GM21737 (cell line): ENCODE results near the gene BABAM1.

Source experiments
- ATAC-seq: cut with Tn5 transposase; IDR thresholded peaks from one replicate; pipeline ENCODE4 v1.9.1; 2021; ENCODE audit warnings: mild to moderate bottlenecking, moderate library complexity; ENCODE audit not compliant: unreplicated experiment

BABAM1 gene

GRCh38 chr19:17300992-17301619 lies 33.9 kb downstream of the BABAM1 start:
- no peak for ATAC-seq

DNA sequence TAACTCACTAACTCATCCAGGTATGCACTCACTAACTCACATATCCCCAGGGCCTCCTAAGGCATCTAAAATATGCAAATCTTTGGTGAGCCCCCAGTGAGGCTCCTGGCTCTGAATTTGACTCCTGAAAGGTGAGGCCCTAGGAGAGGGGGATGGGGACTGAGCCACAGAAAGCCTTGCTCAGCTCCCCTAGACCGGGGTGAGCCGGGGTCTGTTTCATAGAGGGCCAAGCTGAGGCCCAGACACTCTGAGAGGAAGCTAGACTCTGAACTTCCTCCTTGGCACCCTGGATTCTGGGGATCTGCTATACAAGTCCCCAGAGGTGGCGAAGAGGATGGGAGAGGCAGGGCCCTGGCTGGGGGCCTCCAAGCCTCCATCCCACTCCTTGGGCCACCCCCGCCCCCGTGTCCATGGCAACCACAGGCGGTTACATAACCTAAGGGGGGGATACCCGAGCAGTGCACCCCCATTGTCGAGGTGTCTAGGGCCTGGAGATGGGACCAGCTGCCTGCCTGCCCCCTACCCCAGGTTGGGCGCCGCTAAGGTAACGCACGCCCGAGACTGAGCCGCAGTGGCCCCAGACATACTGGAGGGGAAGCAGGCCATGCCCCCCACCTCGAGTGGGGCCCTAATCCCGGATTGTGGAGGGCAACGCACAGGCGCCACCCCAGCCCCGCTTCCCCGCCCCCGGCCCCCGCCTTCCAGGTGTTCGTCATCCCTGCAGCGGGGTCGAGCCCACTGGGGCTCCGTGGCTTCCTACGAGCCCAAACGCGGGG lies 35.3 kb downstream of the BABAM1 start:
- ATAC-seq, result no peak

GRCh38 chr19:17303167-17303939 lies 36.1 kb downstream of the BABAM1 start, which contains the start of gene ABHD8:
Gene ABHD8, minus strand, starts transcription at chr19:17303425. Its CDS starts 1,809 bp downstream, at chr19:17301616.
- peak; percentile 51 for ATAC-seq

- ATAC-seq, result no peak
These were observed 36.7 kb downstream of the BABAM1 start for GRCh38 chr19:17303940-17304267.

DNA sequence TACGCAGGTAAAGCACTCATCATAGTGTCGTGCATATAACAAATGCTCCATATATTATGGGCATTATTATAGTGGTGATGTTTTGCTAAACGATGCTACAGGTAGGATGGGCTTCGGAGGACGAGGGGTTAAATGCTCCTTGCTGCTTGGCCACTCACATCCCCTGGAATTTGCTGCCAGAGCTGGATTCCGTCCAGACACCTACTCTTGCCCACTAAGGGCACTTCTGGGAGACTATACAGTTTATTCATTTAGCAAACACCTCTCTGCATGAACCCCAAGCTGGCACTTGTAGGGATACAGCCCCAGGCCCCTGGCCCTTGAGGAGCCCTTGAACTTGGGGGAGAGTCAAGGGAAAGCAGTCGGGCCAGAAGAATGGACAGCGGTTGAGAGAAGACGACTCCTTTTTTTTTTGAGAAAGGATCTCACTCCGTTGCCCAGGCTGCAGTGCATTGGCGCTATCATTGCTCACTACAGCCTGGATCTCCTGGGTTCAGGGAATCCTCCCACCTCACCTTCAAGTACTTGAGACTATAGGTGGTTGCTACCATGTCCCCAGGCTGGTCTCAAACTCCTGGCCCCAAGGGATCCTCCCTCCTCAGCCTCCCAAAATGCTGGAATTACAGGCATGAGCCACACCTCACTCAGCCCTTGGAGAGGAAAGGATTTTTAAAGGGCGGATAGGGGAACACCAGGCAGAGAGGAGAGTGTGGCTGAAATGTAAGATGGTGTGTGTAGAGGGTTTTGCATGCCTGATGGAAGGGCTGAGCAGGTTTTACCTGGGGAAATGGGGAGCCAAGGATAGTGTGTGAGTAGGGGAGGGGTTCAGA lies 37.4 kb downstream of the BABAM1 start:
- ATAC-seq, result no peak

DNA sequence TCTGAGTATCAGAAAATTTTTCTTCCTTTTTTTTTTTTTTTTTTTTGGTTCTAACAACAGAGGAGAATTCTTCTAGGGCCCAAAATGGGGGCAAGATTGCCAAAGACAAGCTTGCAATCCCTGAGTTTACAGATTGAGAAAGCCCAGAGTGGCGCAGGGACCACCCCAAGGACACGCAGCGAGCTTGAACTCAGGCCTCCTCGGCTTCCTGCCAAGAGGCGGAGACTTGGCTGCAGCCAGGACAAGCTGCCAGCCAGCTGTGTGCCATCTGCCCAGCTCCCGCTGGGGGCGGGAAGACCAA lies 37.9 kb downstream of the BABAM1 start:
- no peak for ATAC-seq

- peak; percentile 52 for ATAC-seq
These were observed 38.5 kb downstream of the BABAM1 start, which contains the start of gene MRPL34 for GRCh38 chr19:17305517-17306284. Gene MRPL34, plus strand, starts transcription at chr19:17305872. Its CDS starts 21 bp downstream, at chr19:17305893.

- no peak for ATAC-seq
These were observed 39.1 kb downstream of the BABAM1 start for GRCh38 chr19:17306285-17306714.

DNA sequence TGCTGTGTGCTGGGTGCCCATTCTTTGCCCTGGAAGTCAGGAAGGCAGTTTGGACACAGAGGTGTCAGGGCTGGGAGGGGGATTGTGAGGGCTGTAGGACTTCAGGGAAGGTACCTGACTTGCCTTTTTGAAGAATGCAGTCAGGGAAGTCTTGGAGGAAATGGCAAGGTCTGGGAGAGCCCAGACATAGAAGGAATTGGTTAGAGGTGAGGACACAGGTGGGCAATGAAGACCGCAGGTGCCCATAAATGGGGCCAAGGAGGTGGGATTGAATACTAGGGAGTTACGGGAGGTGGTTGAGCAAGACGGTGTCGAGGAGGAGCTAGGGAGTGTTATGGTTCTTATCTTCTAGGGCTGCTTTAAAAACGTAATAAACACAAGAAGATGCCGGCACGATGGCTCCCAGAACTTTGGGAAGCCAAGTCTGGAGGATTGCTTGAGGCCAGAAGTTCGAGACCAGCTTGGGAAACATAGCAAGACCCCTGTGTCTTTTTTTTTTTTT lies 40.7 kb downstream of the BABAM1 start:
- no peak for ATAC-seq

DNA sequence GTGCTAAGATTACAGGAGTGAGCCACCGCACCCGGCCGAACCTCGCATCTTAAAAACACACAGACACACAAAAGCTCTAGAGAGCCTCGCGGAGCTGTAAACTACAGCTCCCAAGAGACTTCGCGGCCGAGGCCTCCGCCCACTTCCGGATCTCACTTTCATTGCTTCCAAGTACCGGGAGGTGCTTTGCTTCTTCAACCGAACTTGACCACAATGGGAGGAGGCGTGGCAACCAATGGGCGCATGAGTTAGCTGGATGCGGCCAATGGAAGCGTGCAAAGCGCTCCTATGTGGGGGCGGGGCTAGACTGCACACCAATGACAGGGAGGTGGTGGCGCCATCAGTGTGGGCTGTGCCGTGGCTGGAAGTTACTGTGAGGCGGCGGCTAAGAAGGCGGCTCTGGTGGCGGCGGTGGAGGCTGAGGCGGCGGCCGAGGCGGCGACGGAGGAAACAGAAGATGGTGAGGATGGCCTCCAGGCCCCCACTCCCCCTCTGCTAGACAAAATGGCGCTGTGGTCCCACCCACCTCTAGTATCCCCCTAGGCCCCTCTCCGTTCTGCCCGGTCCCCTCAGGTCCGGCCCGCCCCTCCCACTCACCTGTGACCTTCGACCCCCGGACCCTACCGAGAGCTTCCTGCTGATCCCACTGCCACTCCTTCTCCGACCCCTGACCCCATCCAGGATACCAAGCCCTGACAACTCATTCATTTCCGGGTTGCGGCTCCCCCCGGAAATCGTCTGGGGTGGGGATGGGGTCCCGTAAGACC lies 42.1 kb downstream of the BABAM1 start, which contains the start of gene DDA1:
Gene DDA1, plus strand, starts transcription at position 366 of the 767 bp plus-strand sequence. Its CDS starts 92 bp downstream, at position 458.
- ATAC-seq, result peak; percentile 52

DNA sequence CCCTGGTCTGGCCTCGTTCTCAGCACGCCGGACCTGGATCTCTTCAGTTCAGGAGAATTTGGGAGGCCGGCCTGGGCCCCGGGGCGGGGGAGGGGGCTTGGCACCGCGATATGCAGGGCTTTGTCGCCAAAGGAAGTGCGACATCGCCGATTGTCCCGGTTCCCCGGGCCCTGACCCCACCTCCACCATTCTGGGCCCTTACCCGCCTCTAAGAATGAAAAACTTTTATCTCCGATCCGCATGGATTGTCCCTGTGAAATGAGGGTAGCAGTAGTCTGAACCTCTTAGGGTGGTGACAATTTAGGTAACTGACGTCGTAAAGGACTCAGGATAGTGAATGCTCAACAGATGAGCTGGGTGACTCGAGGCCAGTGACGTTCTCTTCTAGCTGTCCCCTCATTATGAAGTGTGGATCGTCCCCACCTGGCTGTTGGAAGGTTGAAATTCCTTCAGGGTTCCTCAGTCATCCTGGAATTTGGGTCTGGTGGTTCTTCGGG lies 42.8 kb downstream of the BABAM1 start:
- no peak for ATAC-seq

DNA sequence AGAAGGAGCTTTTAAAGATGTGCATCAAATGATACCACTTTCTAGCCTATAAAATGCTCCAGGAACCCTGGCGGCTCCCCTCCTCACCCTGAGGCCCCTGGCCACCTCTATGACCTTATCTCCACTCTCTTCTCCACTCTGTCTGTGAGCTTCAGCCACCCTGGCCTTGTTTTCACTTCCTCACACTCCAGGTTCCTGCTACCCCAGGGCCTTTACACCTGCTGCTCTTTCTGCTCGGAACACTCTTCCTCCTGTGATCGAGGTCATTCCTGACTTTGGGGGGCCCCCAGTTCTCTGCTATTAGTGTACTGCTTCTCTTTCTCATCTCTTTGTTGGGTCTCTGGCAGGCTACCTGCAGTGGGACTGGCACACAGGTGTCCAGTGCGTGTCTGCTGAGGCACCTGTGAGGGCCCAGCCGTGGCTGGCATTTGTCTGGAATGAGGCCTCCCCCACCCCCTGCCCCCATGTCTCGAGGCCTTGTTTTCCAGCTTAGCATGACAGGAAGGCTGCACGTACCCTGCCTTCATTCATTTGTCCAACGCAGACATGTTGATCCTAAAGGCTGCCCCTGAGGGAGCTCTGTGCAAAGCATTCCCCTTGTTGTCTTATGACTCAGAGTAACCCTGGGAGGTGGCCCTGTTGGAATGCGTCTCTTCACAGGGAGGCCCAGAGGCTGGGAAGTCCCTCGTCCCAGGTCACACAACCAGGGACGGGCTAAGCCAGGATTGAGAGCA lies 44.4 kb downstream of the BABAM1 start:
- no peak for ATAC-seq

DNA sequence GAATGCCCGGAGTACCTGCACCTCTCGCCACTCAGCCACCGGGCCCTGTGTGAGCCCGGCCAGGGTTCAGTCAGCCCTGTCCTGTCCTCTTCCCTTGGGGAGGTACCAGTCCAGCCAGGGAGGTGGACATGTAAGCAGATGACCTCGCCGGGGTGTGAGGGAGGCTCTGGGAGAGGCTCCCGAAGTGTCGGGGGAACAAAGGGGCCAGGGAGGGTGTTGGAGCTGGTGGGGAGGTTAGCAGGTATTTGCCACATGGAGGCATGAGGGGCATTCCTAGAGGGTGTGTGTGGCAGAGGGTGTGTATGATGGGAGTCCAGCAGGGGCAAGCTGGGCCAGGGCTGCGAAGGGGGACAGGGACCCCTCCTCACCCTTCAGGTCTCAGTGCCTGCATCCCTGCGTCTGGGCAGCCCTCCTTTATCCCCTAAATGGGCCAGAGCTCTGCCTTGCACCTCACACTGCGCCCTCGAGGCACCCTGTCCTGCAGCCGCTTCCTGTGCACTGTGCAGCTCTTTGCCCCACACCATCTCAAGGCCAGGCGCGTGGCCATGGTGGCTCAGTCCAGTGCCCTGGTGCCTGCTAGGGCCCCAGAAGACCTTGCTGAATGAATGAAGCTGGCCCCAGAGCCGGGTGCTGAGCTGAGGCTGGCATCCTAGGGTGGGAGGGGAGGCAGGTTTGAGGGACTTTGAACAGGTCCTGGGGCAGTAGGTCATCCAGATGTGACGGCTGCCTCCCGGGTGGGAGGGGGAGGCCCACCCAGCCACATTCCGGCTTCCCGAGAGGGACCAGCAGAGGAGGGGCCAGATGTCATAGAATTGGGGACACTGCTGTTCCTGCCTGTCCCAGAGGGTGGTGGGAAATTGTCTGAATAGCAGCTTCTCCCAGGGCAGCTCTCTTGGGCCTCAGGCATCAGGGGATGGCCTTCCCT lies 45.2 kb downstream of the BABAM1 start:
- ATAC-seq, result no peak

- no peak for ATAC-seq
These were observed 46.9 kb downstream of the BABAM1 start for GRCh38 chr19:17314007-17314593.

DNA sequence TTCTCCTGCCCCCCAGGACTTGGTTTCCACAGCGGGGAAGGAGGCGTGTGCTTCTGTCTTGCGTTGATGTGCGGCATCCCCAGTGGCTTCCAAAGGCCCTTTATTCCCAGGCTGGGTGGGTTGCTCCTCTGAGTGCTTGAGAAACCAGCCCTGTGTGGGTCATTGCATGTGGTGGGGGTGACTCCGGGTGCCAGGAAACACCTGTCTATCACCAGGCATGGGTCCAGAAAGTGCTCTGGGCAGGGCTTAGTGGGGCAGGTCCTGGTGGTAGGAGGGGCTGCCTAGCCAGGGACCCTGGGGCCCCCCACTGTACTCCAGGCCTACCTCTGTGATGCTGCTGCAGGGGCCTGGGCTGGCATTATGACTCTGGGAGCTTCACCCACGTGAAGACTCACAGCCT lies 51.7 kb downstream of the BABAM1 start:
- ATAC-seq, result no peak

- no peak for ATAC-seq
These were observed 52.4 kb downstream of the BABAM1 start for GRCh38 chr19:17319473-17320238.
